Measurements from ENCODE around the gene AMMECR1.

DNA sequence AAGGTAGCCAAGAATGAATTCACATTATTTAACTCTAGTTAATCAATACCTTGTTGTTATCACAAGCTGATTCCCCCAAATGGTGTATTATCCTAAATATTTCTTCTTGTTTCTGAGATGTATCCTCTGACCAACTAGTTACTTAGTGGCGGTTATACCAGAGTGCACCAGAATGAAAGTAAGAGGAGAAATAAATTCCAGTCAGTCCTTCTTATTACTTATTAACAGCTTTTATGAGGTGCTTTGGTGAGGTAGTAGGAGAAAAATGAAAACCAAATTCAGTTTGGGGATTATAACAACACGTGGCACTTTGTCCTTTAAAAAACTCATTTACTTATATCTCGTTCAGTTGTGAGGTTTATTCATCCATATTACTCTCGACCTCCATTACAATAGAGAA is 101.9 kb downstream of the AMMECR1 start:
- TF ChIP-seq RFX5 (IDR thresholded peaks at IDR 0.05; ENCODE audit: borderline replicate concordance, low read depth, low read length) = no peak
- TF ChIP-seq, protein P1, sequence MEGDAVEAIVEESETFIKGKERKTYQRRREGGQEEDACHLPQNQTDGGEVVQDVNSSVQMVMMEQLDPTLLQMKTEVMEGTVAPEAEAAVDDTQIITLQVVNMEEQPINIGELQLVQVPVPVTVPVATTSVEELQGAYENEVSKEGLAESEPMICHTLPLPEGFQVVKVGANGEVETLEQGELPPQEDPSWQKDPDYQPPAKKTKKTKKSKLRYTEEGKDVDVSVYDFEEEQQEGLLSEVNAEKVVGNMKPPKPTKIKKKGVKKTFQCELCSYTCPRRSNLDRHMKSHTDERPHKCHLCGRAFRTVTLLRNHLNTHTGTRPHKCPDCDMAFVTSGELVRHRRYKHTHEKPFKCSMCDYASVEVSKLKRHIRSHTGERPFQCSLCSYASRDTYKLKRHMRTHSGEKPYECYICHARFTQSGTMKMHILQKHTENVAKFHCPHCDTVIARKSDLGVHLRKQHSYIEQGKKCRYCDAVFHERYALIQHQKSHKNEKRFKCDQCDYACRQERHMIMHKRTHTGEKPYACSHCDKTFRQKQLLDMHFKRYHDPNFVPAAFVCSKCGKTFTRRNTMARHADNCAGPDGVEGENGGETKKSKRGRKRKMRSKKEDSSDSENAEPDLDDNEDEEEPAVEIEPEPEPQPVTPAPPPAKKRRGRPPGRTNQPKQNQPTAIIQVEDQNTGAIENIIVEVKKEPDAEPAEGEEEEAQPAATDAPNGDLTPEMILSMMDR (IDR thresholded peaks at IDR 0.05; ENCODE audit: control extremely low read depth in 1 of 3, insufficient read depth in 1 of 3, low read depth in 1 of 3, low read length in 3 of 3) = no peak
- TF ChIP-seq GABPA (IDR thresholded peaks at IDR 0.05; ENCODE audit: borderline replicate concordance, insufficient read depth, low read length) = no peak
- TF ChIP-seq KDM1A (IDR thresholded peaks at IDR 0.05; ENCODE audit: borderline replicate concordance, low read length) = no peak
- no peak for TF ChIP-seq POLR2A (IDR thresholded peaks at IDR 0.05; ENCODE audit: control extremely low read depth in 1 of 2, low read depth in 2 of 2, low read length in 2 of 2)
- no peak for TF ChIP-seq YY1 (IDR thresholded peaks at IDR 0.05; ENCODE audit: low read depth, low read length)
- TF ChIP-seq CREB1 (IDR thresholded peaks at IDR 0.05) = no peak
